22Rv1 (cell line): ENCODE measurements around the gene SPDYC.

ENCODE experiments used
- ZFX ChIP-seq: fragments of 450-650 bp; IDR thresholded peaks from 2 replicates; pipeline ENCODE4 v1.6.1; 2017; ENCODE audit warnings: antibody characterized with exemption, borderline replicate concordance
- TF ChIP-seq, protein P1 (sequence below): fragments of 450-650 bp; IDR thresholded peaks from 2 replicates; pipeline ENCODE4 v1.5.1; 2017; ENCODE audit warnings: mild to moderate bottlenecking

DNA sequence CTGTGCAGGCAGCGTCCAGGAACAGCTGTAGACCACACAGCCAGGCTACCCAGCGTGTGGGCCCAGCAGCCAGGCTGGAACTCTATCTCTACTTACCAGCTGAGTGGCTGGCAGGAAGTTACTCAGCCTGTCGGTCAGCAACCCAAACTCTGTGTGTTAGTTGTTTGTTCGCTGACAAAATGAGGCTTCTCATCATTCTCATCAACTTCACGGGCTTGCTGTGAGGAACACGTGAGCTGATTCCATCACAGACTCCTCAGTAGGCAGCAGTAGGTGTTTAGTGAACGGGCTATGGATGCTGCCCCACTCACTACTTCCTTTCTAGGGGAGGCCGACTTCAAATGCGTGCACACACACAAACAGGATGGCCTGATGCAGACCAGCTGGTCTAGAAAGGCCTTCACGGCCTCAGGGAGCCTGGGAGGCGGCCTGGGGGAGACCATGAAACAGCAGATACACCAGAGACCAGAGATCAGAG, 830 bp upstream of the SPDYC start:
- TF ChIP-seq, protein P1, sequence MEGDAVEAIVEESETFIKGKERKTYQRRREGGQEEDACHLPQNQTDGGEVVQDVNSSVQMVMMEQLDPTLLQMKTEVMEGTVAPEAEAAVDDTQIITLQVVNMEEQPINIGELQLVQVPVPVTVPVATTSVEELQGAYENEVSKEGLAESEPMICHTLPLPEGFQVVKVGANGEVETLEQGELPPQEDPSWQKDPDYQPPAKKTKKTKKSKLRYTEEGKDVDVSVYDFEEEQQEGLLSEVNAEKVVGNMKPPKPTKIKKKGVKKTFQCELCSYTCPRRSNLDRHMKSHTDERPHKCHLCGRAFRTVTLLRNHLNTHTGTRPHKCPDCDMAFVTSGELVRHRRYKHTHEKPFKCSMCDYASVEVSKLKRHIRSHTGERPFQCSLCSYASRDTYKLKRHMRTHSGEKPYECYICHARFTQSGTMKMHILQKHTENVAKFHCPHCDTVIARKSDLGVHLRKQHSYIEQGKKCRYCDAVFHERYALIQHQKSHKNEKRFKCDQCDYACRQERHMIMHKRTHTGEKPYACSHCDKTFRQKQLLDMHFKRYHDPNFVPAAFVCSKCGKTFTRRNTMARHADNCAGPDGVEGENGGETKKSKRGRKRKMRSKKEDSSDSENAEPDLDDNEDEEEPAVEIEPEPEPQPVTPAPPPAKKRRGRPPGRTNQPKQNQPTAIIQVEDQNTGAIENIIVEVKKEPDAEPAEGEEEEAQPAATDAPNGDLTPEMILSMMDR, result no peak
- TF ChIP-seq ZFX, result no peak
